HG02943 (cell line): ENCODE results near the gene TARBP1.
"Not testable (repeated sequence)": the region's sequence is repeated elsewhere in the genome, so short reads cannot be mapped to it uniquely, and the experiment has no call there.

Experiments used
- ATAC-seq: cut with Tn5 transposase; IDR thresholded peaks from one replicate; pipeline ENCODE4 v1.9.1; 2021; ENCODE audit warnings: mild to moderate bottlenecking, low read depth, moderate library complexity; ENCODE audit not compliant: unreplicated experiment

The TARBP1 gene

GRCh38 chr1:234478481-234479309 is at the start of gene TARBP1:
Gene TARBP1, minus strand, starts transcription at chr1:234479179. Its CDS starts 76 bp downstream, at chr1:234479103.
- peak; percentile 60 for ATAC-seq

GRCh38 chr1:234528074-234528865 is 49.3 kb upstream of the TARBP1 start:
- ATAC-seq = no peak

GRCh38 chr1:234527346-234527745 is 48.4 kb upstream of the TARBP1 start:
- ATAC-seq = no peak

- no peak for ATAC-seq
Measured at GRCh38 chr1:234526922-234527321, 47.9 kb upstream of the TARBP1 start.

- ATAC-seq = no peak
Measured at GRCh38 chr1:234525099-234525799, 46.3 kb upstream of the TARBP1 start.

GRCh38 chr1:234521836-234522235 is 42.9 kb upstream of the TARBP1 start:
- no peak for ATAC-seq

GRCh38 chr1:234520908-234521817 is 42.2 kb upstream of the TARBP1 start:
- no peak for ATAC-seq

- no peak for ATAC-seq
Measured at GRCh38 chr1:234519506-234519905, 40.5 kb upstream of the TARBP1 start.

- ATAC-seq = no peak
Measured at GRCh38 chr1:234518876-234519275, 39.9 kb upstream of the TARBP1 start.

GRCh38 chr1:234518086-234518485 is 39.1 kb upstream of the TARBP1 start:
- not testable (repeated sequence) for ATAC-seq

GRCh38 chr1:234517110-234517802 is 38.3 kb upstream of the TARBP1 start:
- ATAC-seq = no peak

GRCh38 chr1:234515821-234516241 is 36.9 kb upstream of the TARBP1 start:
- no peak for ATAC-seq

GRCh38 chr1:234515411-234515810 is 36.4 kb upstream of the TARBP1 start:
- no peak for ATAC-seq

GRCh38 chr1:234512451-234512861 is 33.5 kb upstream of the TARBP1 start:
- ATAC-seq = no peak

- no peak for ATAC-seq
Measured at GRCh38 chr1:234509457-234510328, 30.7 kb upstream of the TARBP1 start.

- no peak for ATAC-seq
Measured at GRCh38 chr1:234507626-234508387, 28.8 kb upstream of the TARBP1 start.

GRCh38 chr1:234507089-234507488 is 28.1 kb upstream of the TARBP1 start:
- ATAC-seq = no peak

- ATAC-seq = no peak
Measured at GRCh38 chr1:234505769-234506102, 26.8 kb upstream of the TARBP1 start.
